Urinary bladder (tissue), 4 donors: ENCODE data around the gene RRP36. TPM values are rescaled to one million over a fixed set of nuclear protein-coding genes. Genes with fewer than 3 reads are reported as not detected.

Experiments used
- DNase-seq: peaks from one replicate; pipeline ENCODE4 v3.0.0-alpha.2; 2015; ENCODE audit errors: extremely low spot score
- H3K27ac ChIP-seq: one replicate; pipeline ENCODE4 v1.5.1; 2013; ENCODE audit warnings: low read depth, mild to moderate bottlenecking, moderate library complexity
- H3K36me3 ChIP-seq: one replicate; pipeline ENCODE4 v1.6.1; 2013; ENCODE audit warnings: mild to moderate bottlenecking, moderate library complexity; ENCODE audit not compliant: insufficient read depth
- H3K4me1 ChIP-seq: one replicate; pipeline ENCODE4 v1.6.1; 2013; ENCODE audit warnings: mild to moderate bottlenecking, moderate library complexity; ENCODE audit not compliant: insufficient read depth
- H3K4me3 ChIP-seq: one replicate; pipeline ENCODE4 v1.5.1; 2013; ENCODE audit warnings: low read depth, low read length
- WGBS: extraction: QIAGEN DNeasy Blood & Tissue Kit; methylation state at CpG from one replicate; pipeline ENCODE4 v1.1.7; 2013; 5-methylcytosine and 5-hydroxymethylcytosine counted together
- polyA plus RNA-seq: library from polyadenylated mRNA; stranded (reverse); fragments of 200-250 nt; gene quantifications from one replicate; pipeline ENCODE4 v1.2.3, GENCODE V29; 2013
- total RNA-seq: library from RNA; depleted of rRNA; stranded (reverse); fragments of >200 nt; gene quantifications from one replicate; pipeline ENCODE4 v1.2.3, GENCODE V29; 2014
- donor health status: healthy with polysubstance abuse.
- donor health status: healthy.

Gene RRP36
- total and polyA plus RNA-seq, 2 donors = 37.1 to 38.1 TPM

GRCh38 chr6:43076464-43077332 lies 55.3 kb downstream of the RRP36 start:
- Histone ChIP-seq H3K4me1 (no peaks in the 10 kb centered on the region), H3K4me3 (peak overlapping the region; percentile 88), H3K36me3 (no peaks in the 10 kb centered on the region), H3K27ac (peak overlapping the region; percentile 48)
- no peak for DNase-seq
- WGBS = under 1% methylated on average over 72 of the region's 72 CpGs

- H3K4me3 ChIP-seq = peak overlapping the region; percentile 88
- no peaks in the 10 kb centered on the region for H3K4me1 ChIP-seq
- DNase-seq = no peak
- no peaks in the 10 kb centered on the region for H3K36me3 ChIP-seq
- 23% methylated on average over 8 of the region's 8 CpGs for WGBS
- H3K27ac ChIP-seq = no peak overlapping the region
Measured at GRCh38 chr6:43077333-43077809, 55.9 kb downstream of the RRP36 start.

GRCh38 chr6:43077981-43078511 lies 56.6 kb downstream of the RRP36 start:
- no peaks in the 10 kb centered on the region for H3K4me1 ChIP-seq
- no peak for DNase-seq
- no peaks in the 10 kb centered on the region for H3K36me3 ChIP-seq
- H3K27ac ChIP-seq = no peak overlapping the region
- H3K4me3 ChIP-seq = no peak overlapping the region
- WGBS = 71% methylated on average over 6 of the region's 6 CpGs

GRCh38 chr6:43078691-43079090 lies 57.3 kb downstream of the RRP36 start:
- no peaks in the 10 kb centered on the region for H3K36me3 ChIP-seq
- DNase-seq = no peak
- H3K4me3 ChIP-seq = no peak overlapping the region
- no peaks in the 10 kb centered on the region for H3K4me1 ChIP-seq
- 73% methylated on average over 2 of the region's 2 CpGs for WGBS
- no peak overlapping the region for H3K27ac ChIP-seq

Other genes with a start within 250 kb of the RRP36 start
- gene BICRAL, start 239.6 kb upstream of the RRP36 start, total RNA-seq = 16.2 TPM
- gene BICRAL, start 239.6 kb upstream of the RRP36 start, polyA plus RNA-seq = 12.3 TPM
- 96.9 TPM for gene RPL7L1, start 142.0 kb upstream of the RRP36 start, total RNA-seq
- 48.8 TPM for gene RPL7L1, start 142.0 kb upstream of the RRP36 start, polyA plus RNA-seq
- not detected for gene PTCRA, start 105.6 kb upstream of the RRP36 start, total RNA-seq
- gene PTCRA, start 105.6 kb upstream of the RRP36 start, polyA plus RNA-seq = not detected
- 15.8 TPM for gene CNPY3, start 92.1 kb upstream of the RRP36 start, total RNA-seq
- 43.8 TPM for gene CNPY3, start 92.1 kb upstream of the RRP36 start, polyA plus RNA-seq
- 0.42 TPM for gene GNMT, start 60.9 kb upstream of the RRP36 start, total RNA-seq
- gene GNMT, start 60.9 kb upstream of the RRP36 start, polyA plus RNA-seq = 0.52 TPM
- gene PEX6, start 42.4 kb upstream of the RRP36 start, total RNA-seq = 12.2 TPM
- 18.9 TPM for gene PEX6, start 42.4 kb upstream of the RRP36 start, polyA plus RNA-seq
- gene PPP2R5D, start 37.1 kb upstream of the RRP36 start, total RNA-seq = 30.1 TPM
- 43.0 TPM for gene PPP2R5D, start 37.1 kb upstream of the RRP36 start, polyA plus RNA-seq
- gene MEA1, start 7.7 kb upstream of the RRP36 start, total RNA-seq = 29.1 TPM
- 87.7 TPM for gene MEA1, start 7.7 kb upstream of the RRP36 start, polyA plus RNA-seq
- 75.8 TPM for gene KLHDC3, start 7.4 kb upstream of the RRP36 start, total RNA-seq
- gene KLHDC3, start 7.4 kb upstream of the RRP36 start, polyA plus RNA-seq = 90.4 TPM
- gene CUL7, start 32.2 kb downstream of the RRP36 start, total RNA-seq = 26.5 TPM
- gene CUL7, start 32.2 kb downstream of the RRP36 start, polyA plus RNA-seq = 10.8 TPM
- 9.3 TPM for gene MRPL2, start 37.8 kb downstream of the RRP36 start, total RNA-seq
- 61.6 TPM for gene MRPL2, start 37.8 kb downstream of the RRP36 start, polyA plus RNA-seq
- 17.1 TPM for gene KLC4, start 38.0 kb downstream of the RRP36 start, total RNA-seq
- 31.9 TPM for gene KLC4, start 38.0 kb downstream of the RRP36 start, polyA plus RNA-seq
- gene PTK7, start 54.7 kb downstream of the RRP36 start, total RNA-seq = 89.6 TPM
- gene PTK7, start 54.7 kb downstream of the RRP36 start, polyA plus RNA-seq = 49.6 TPM
- 19.2 TPM for gene SRF, start 149.6 kb downstream of the RRP36 start, total RNA-seq
- gene SRF, start 149.6 kb downstream of the RRP36 start, polyA plus RNA-seq = 116 TPM
- 20.6 TPM for gene CUL9, start 160.6 kb downstream of the RRP36 start, total RNA-seq
- 23.5 TPM for gene CUL9, start 160.6 kb downstream of the RRP36 start, polyA plus RNA-seq
- gene DNPH1, start 207.9 kb downstream of the RRP36 start, total RNA-seq = 18.2 TPM
- gene DNPH1, start 207.9 kb downstream of the RRP36 start, polyA plus RNA-seq = 108 TPM
- 0.32 TPM for gene TTBK1, start 221.9 kb downstream of the RRP36 start, total RNA-seq
- 0.20 TPM for gene TTBK1, start 221.9 kb downstream of the RRP36 start, polyA plus RNA-seq